DMS53 (cell line): ENCODE results near the gene CYB561.

Experiments used
- DNase-seq: peaks from one replicate; lab custom pipeline; 2025; lab: John Stamatoyannopoulos, UW

The CYB561 gene

GRCh38 chr17:63451150-63451549, 5.0 kb upstream of the CYB561 start:
- DNase-seq = no peak

- no peak for DNase-seq
Observed at GRCh38 chr17:63450551-63450950, 4.4 kb upstream of the CYB561 start.

- DNase-seq = no peak
Observed at GRCh38 chr17:63448655-63449054, 2.5 kb upstream of the CYB561 start.

- DNase-seq = peak; percentile 76
Observed at GRCh38 chr17:63447471-63448009, 1.4 kb upstream of the CYB561 start.

GRCh38 chr17:63446753-63447470, 806 bp upstream of the CYB561 start:
- DNase-seq = peak; percentile 88

- peak; percentile 85 for DNase-seq
Observed at GRCh38 chr17:63445571-63445953, 544 bp downstream of the CYB561 start.

GRCh38 chr17:63445065-63445464, 1.0 kb downstream of the CYB561 start:
- DNase-seq = peak; percentile 53

- DNase-seq = no peak
Observed at GRCh38 chr17:63444457-63444856, 1.6 kb downstream of the CYB561 start.

- no peak for DNase-seq
Observed at GRCh38 chr17:63443053-63443452, 3.1 kb downstream of the CYB561 start.

GRCh38 chr17:63442549-63443035, 3.5 kb downstream of the CYB561 start:
- no peak for DNase-seq

GRCh38 chr17:63442074-63442473, 4.0 kb downstream of the CYB561 start:
- DNase-seq = no peak

GRCh38 chr17:63441654-63442053, 4.5 kb downstream of the CYB561 start:
- no peak for DNase-seq

- no peak for DNase-seq
Observed at GRCh38 chr17:63440770-63441335, 5.3 kb downstream of the CYB561 start.

- DNase-seq = no peak
Observed at GRCh38 chr17:63440127-63440769, 5.9 kb downstream of the CYB561 start.

GRCh38 chr17:63439687-63440086, 6.4 kb downstream of the CYB561 start:
- no peak for DNase-seq

- DNase-seq = peak; percentile 13
Observed at GRCh38 chr17:63438092-63439051, 7.7 kb downstream of the CYB561 start.

GRCh38 chr17:63437287-63438091, 8.6 kb downstream of the CYB561 start:
- DNase-seq = no peak

GRCh38 chr17:63436523-63437110, 9.5 kb downstream of the CYB561 start:
- DNase-seq = peak; percentile 55

- DNase-seq = peak; percentile 91
Observed at GRCh38 chr17:63435681-63436522, 10.2 kb downstream of the CYB561 start.
